ENCODE data around the gene FBXL2.

FBXL2 gene

DNA sequence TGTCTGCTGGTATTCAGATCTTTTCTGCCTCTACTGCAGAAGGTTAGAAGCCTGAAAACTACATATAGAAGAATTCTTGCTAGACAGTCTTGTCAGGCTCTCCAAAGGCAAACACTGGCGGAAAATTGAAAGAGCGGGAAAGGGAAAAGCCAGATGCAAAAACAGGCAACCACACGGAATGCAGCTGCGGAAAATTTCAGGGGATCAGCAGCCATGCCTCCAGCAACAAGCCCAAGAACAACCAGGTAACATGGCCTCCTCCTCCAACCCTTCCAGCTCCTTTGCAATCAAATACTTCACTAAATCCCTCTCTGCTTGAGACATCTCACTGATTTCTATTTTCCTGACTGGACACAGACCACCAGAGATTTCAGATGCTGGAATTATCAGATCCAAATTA lies 153.3 kb downstream of the FBXL2 start:
- no peak for DNase-seq

DNA sequence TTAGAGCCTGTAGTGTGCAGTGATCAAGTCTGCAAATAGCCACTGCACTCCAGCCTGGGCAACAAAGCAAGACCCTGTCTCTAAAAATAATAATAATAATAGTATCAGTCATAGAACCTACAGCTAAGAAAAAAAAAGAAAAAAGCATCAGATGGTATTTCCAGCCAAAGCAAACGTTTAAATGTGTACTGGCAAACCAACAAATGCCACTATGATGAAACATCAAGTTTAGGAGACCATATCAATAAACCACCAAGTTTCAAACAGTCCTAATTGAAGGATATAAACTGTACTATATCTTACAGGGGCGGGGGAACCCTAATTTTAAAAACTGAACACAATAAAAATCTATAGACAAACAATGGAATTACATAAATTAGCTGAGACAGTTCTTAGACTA lies 156.6 kb downstream of the FBXL2 start:
- no peak for DNase-seq

Data from inflammatory macrophage treated with lipopolysaccharide for 1 hour (primary cell).